Measurements from ENCODE around the gene SPATA32. TPM values are rescaled to one million over a fixed set of nuclear protein-coding genes. Genes with fewer than 3 reads are reported as not detected.

Gene SPATA32
- total and polyA plus RNA-seq, 2 donors from 2014 or later, result not detected

DNA sequence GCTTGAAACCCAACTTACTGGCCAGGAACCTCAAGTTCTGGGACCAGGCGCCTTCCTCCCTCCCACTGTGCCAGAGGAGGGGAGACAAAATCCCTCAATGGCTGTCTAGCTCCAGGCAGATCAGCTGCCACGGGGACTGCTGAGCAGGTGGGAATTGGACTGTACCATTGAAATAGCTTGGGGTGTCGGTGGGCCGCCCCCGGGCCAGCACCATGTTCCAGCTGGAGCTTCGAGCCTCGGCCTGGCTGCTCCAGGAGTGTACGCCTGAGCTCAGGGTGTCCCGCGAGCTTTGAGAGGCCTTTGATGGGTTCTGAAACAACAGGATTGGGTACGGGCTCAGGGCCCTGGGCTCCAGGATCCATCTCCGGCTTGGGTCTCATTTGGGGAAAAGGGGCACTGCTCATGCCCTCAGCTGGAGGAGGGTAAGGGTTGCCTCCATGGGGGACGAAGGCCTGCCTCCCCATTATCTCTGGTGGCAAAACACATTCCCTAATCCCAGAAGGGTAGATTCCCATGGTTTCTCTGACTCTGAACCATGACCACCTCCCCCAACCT lies 4.6 kb upstream of the SPATA32 start:
- peaks cover 2 to 60% (median 42%) of the 10 kb centered on the region in 3 donors for H3K36me3 ChIP-seq (ENCODE audit: control insufficient read depth in 2 of 3, insufficient read depth in 3 of 3, low read length in 3 of 3)
- no peak for FAIRE-seq
- no peaks in the 10 kb centered on the region for H3K27me3 ChIP-seq (ENCODE audit: control insufficient read depth, insufficient read depth, low read length)
- no peaks in the 10 kb centered on the region for H3K9me3 ChIP-seq (ENCODE audit: control insufficient read depth in 2 of 3, insufficient read depth in 1 of 3, low read length in 3 of 3)
- TF ChIP-seq, protein P1, sequence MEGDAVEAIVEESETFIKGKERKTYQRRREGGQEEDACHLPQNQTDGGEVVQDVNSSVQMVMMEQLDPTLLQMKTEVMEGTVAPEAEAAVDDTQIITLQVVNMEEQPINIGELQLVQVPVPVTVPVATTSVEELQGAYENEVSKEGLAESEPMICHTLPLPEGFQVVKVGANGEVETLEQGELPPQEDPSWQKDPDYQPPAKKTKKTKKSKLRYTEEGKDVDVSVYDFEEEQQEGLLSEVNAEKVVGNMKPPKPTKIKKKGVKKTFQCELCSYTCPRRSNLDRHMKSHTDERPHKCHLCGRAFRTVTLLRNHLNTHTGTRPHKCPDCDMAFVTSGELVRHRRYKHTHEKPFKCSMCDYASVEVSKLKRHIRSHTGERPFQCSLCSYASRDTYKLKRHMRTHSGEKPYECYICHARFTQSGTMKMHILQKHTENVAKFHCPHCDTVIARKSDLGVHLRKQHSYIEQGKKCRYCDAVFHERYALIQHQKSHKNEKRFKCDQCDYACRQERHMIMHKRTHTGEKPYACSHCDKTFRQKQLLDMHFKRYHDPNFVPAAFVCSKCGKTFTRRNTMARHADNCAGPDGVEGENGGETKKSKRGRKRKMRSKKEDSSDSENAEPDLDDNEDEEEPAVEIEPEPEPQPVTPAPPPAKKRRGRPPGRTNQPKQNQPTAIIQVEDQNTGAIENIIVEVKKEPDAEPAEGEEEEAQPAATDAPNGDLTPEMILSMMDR (IDR thresholded peaks at IDR 0.05; ENCODE audit: borderline replicate concordance, extremely low read depth, insufficient read depth), result no peak
- no peak overlapping the region for H3K9ac ChIP-seq (ENCODE audit: low read length in 3 of 3)
- H3K27ac ChIP-seq (ENCODE audit: low read depth in 2 of 2, low read length in 2 of 2), result no peak overlapping the region
- intact Hi-C loops (cut with DNase I), result no loop called here
- H3K4me1 ChIP-seq (ENCODE audit: control insufficient read depth in 2 of 3, insufficient read depth in 2 of 3, low read depth in 1 of 3, low read length in 3 of 3), result peaks cover 0 to 10% (median 0%) of the 10 kb centered on the region in 3 donors
- H3K4me3 ChIP-seq (ENCODE audit: low read length in 3 of 3), result no peak overlapping the region
- DNase-seq, result peak in 1 of 5 donors; percentile 59

DNA sequence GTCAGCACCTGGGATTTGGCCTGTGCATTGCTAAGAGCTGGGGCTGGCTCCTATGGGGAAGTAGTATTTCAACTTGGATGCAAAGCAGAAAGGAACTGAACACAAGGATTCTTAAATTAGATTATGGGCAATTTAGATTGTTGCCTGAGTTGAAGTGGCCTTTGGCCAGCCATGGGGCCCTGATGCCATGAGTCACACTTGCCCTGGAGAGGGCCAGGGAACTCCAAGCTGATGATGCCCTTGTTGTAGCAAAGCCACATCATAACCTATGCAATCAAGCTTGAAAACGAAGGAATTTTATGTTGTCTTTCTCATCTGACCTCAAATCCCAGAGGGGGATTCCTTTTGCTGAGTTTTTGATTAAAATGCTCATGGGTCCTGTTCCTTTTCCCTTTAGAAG lies 3.9 kb upstream of the SPATA32 start:
- TF ChIP-seq, protein P1 (IDR thresholded peaks at IDR 0.05; ENCODE audit: borderline replicate concordance, extremely low read depth, insufficient read depth), result no peak
- DNase-seq, result no peak
- peaks cover 0 to 12% (median 0%) of the 10 kb centered on the region in 3 donors for H3K4me1 ChIP-seq (ENCODE audit: control insufficient read depth in 2 of 3, insufficient read depth in 2 of 3, low read depth in 1 of 3, low read length in 3 of 3)
- H3K9ac ChIP-seq (ENCODE audit: low read length in 3 of 3), result no peak overlapping the region
- H3K4me3 ChIP-seq (ENCODE audit: low read length in 3 of 3), result no peak overlapping the region
- H3K9me3 ChIP-seq (ENCODE audit: control insufficient read depth in 2 of 3, insufficient read depth in 1 of 3, low read length in 3 of 3), result no peaks in the 10 kb centered on the region
- intact Hi-C loops (cut with DNase I), result no loop called here
- no peak overlapping the region for H3K27ac ChIP-seq (ENCODE audit: low read depth in 2 of 2, low read length in 2 of 2)
- peaks cover 2 to 56% (median 41%) of the 10 kb centered on the region in 3 donors for H3K36me3 ChIP-seq (ENCODE audit: control insufficient read depth in 2 of 3, insufficient read depth in 3 of 3, low read length in 3 of 3)
- no peaks in the 10 kb centered on the region for H3K27me3 ChIP-seq (ENCODE audit: control insufficient read depth, insufficient read depth, low read length)
- no peak for FAIRE-seq

DNA sequence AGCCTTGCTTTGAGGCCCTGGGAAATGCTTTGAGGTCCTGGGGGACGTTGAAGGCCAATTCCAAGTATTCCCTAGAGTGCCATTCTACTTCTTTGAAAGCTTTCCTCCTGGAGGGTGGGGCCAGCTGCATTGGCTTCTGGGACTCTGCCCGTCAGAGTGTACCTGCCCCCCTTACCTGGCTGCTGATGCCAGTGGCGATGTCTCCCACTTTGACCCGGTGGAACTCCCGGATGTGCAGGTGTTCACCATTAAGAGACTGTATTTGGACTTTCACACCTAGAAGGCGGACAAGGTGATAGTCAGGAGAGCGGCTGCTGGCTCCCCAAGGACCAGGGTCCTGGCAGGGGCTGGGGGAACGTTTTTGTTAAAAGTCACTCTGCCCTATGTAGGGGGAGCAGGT lies 3.1 kb upstream of the SPATA32 start:
- peaks cover 2 to 51% (median 34%) of the 10 kb centered on the region in 3 donors for H3K36me3 ChIP-seq (ENCODE audit: control insufficient read depth in 2 of 3, insufficient read depth in 3 of 3, low read length in 3 of 3)
- peaks cover 0 to 12% (median 0%) of the 10 kb centered on the region in 3 donors for H3K4me1 ChIP-seq (ENCODE audit: control insufficient read depth in 2 of 3, insufficient read depth in 2 of 3, low read depth in 1 of 3, low read length in 3 of 3)
- no peak overlapping the region for H3K9ac ChIP-seq (ENCODE audit: low read length in 3 of 3)
- H3K4me3 ChIP-seq (ENCODE audit: low read length in 3 of 3), result no peak overlapping the region
- H3K27ac ChIP-seq (ENCODE audit: low read depth in 2 of 2, low read length in 2 of 2), result no peak overlapping the region
- no peaks in the 10 kb centered on the region for H3K27me3 ChIP-seq (ENCODE audit: control insufficient read depth, insufficient read depth, low read length)
- DNase-seq, result peak in 1 of 5 donors; percentile 42
- intact Hi-C loops (cut with DNase I), result no loop called here
- TF ChIP-seq, protein P1 (IDR thresholded peaks at IDR 0.05; ENCODE audit: borderline replicate concordance, extremely low read depth, insufficient read depth), result no peak
- no peaks in the 10 kb centered on the region for H3K9me3 ChIP-seq (ENCODE audit: control insufficient read depth in 2 of 3, insufficient read depth in 1 of 3, low read length in 3 of 3)
- no peak for FAIRE-seq

DNA sequence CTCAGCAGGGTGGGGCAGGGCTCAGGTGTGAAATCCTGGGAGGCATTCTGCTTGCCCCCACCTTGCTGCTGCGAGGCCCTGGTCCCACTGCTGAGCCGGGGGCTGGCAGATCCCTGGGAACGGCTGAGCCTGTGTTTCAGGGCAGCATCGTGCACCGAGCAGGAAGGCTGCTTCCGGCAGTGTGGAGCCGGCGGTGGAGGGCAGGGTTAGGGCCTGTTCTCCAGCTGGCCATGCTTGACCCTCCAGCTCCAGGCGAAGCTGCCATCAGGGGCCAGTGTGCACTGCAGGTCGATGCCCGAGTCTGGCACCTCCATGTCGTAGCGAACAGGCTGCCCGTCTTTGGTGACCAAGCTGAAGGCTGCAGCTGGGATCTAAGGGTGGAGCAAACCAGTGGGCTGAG lies 2.5 kb upstream of the SPATA32 start:
- Histone ChIP-seq H3K4me1 (ENCODE audit: control insufficient read depth in 2 of 3, insufficient read depth in 2 of 3, low read depth in 1 of 3, low read length in 3 of 3) (peaks cover 0 to 12% (median 0%) of the 10 kb centered on the region in 3 donors), H3K36me3 (ENCODE audit: control insufficient read depth in 2 of 3, insufficient read depth in 3 of 3, low read length in 3 of 3) (peaks cover 0 to 45% (median 28%) of the 10 kb centered on the region in 3 donors), H3K4me3 (ENCODE audit: low read length in 3 of 3) (no peak overlapping the region), H3K27ac (ENCODE audit: low read depth in 2 of 2, low read length in 2 of 2) (no peak overlapping the region), H3K27me3 (ENCODE audit: control insufficient read depth, insufficient read depth, low read length) (no peaks in the 10 kb centered on the region), H3K9me3 (ENCODE audit: control insufficient read depth in 2 of 3, insufficient read depth in 1 of 3, low read length in 3 of 3) (no peaks in the 10 kb centered on the region), H3K9ac (ENCODE audit: low read length in 3 of 3) (no peak overlapping the region)
- FAIRE-seq, result no peak
- intact Hi-C loops (cut with DNase I), result no loop called here
- no peak for DNase-seq
- TF ChIP-seq, protein P1 (IDR thresholded peaks at IDR 0.05; ENCODE audit: borderline replicate concordance, extremely low read depth, insufficient read depth), result no peak
